Measurements from ENCODE around the gene FBXL5.

Gene FBXL5

GRCh38 chr4:15655223-15656037 lies at the start of gene FBXL5:
Gene FBXL5, minus strand, starts transcription at chr4:15655357. Its CDS starts 70 bp downstream, at chr4:15655287.
- in situ Hi-C loops (cut with MboI; ENCODE audit: low sequenced_read_pairs): no loop called here

- in situ Hi-C loops (cut with MboI; ENCODE audit: low sequenced_read_pairs): no loop called here
These were observed 49.0 kb upstream of the FBXL5 start for GRCh38 chr4:15704129-15704528.

- in situ Hi-C loops (cut with MboI; ENCODE audit: low sequenced_read_pairs): no loop called here
These were observed 48.3 kb upstream of the FBXL5 start for GRCh38 chr4:15703439-15703838.

GRCh38 chr4:15702941-15703403 lies 47.8 kb upstream of the FBXL5 start, which contains the start of gene BST1:
Gene BST1, plus strand, starts transcription at chr4:15703065. Its CDS starts 80 bp downstream, at chr4:15703145.
- in situ Hi-C loops (cut with MboI; ENCODE audit: low sequenced_read_pairs): no loop called here

- in situ Hi-C loops (cut with MboI; ENCODE audit: low sequenced_read_pairs): no loop called here
These were observed 41.7 kb upstream of the FBXL5 start for GRCh38 chr4:15696866-15697265.

- in situ Hi-C loops (cut with MboI; ENCODE audit: low sequenced_read_pairs): no loop called here
These were observed 40.6 kb upstream of the FBXL5 start for GRCh38 chr4:15695729-15696128.

- in situ Hi-C loops (cut with MboI; ENCODE audit: low sequenced_read_pairs): no loop called here
These were observed 40.1 kb upstream of the FBXL5 start for GRCh38 chr4:15695240-15695699.

GRCh38 chr4:15694431-15694830 lies 39.3 kb upstream of the FBXL5 start:
- in situ Hi-C loops (cut with MboI; ENCODE audit: low sequenced_read_pairs): no loop called here

GRCh38 chr4:15692602-15693001 lies 37.4 kb upstream of the FBXL5 start:
- in situ Hi-C loops (cut with MboI; ENCODE audit: low sequenced_read_pairs): no loop called here

GRCh38 chr4:15691346-15692135 lies 36.4 kb upstream of the FBXL5 start:
- in situ Hi-C loops (cut with MboI; ENCODE audit: low sequenced_read_pairs): no loop called here

- in situ Hi-C loops (cut with MboI; ENCODE audit: low sequenced_read_pairs): no loop called here
These were observed 35.1 kb upstream of the FBXL5 start for GRCh38 chr4:15690020-15690809.

GRCh38 chr4:15689540-15689939 lies 34.4 kb upstream of the FBXL5 start:
- in situ Hi-C loops (cut with MboI; ENCODE audit: low sequenced_read_pairs): no loop called here

GRCh38 chr4:15688051-15688450 lies 32.9 kb upstream of the FBXL5 start:
- in situ Hi-C loops (cut with MboI; ENCODE audit: low sequenced_read_pairs): no loop called here

GRCh38 chr4:15684498-15684897 lies 29.3 kb upstream of the FBXL5 start:
- in situ Hi-C loops (cut with MboI; ENCODE audit: low sequenced_read_pairs): no loop called here

GRCh38 chr4:15683143-15683495 lies 28.0 kb upstream of the FBXL5 start:
- in situ Hi-C loops (cut with MboI; ENCODE audit: low sequenced_read_pairs): no loop called here

- in situ Hi-C loops (cut with MboI; ENCODE audit: low sequenced_read_pairs): no loop called here
These were observed 27.3 kb upstream of the FBXL5 start for GRCh38 chr4:15682242-15683142.

- in situ Hi-C loops (cut with MboI; ENCODE audit: low sequenced_read_pairs): no loop called here
These were observed 26.4 kb upstream of the FBXL5 start, which contains the start of gene FAM200B for GRCh38 chr4:15681372-15682241. Gene FAM200B, plus strand, starts transcription at chr4:15681827. Its CDS starts 5,151 bp downstream, at chr4:15686978.

GRCh38 chr4:15681067-15681371 lies 25.9 kb upstream of the FBXL5 start:
- in situ Hi-C loops (cut with MboI; ENCODE audit: low sequenced_read_pairs): no loop called here

- in situ Hi-C loops (cut with MboI; ENCODE audit: low sequenced_read_pairs): no loop called here
These were observed 22.4 kb upstream of the FBXL5 start for GRCh38 chr4:15677507-15677988.
